Motor neuron (in vitro differentiated cells): ENCODE results near the gene SHISAL2B. TPM values are rescaled to one million over a fixed set of nuclear protein-coding genes. Genes with fewer than 3 reads are reported as not detected.
"Not testable (repeated sequence)": the region's sequence is repeated elsewhere in the genome, so short reads cannot be mapped to it uniquely, and the experiment has no call there.

Experiments
- ATAC-seq, 8 experiments: fragments of 200-7000 bp; cut with Tn5 transposase; replicated peaks in 6 of 8; 2 replicates each; pipeline ENCODE4 v1.8.0; 2021; ENCODE audit warnings: mild to moderate bottlenecking in 8 of 8, moderate library complexity in 8 of 8
- H3K27ac ChIP-seq, 2 donors: fragments of 250-450 bp; sonication (Bioruptor Pico); 2 replicates each; pipeline ENCODE4 v1.9.0; 2021; ENCODE audit warnings: antibody characterized with exemption in 2 of 2, mild to moderate bottlenecking in 2 of 2, moderate library complexity in 1 of 2
- H3K4me1 ChIP-seq, 2 donors: fragments of 250-450 bp; sonication (Bioruptor Pico); replicated peaks in 1 of 2; 2 replicates each; pipeline ENCODE4 v1.6.1; 2021; ENCODE audit warnings: antibody characterized with exemption in 2 of 2, mild to moderate bottlenecking in 2 of 2, moderate library complexity in 1 of 2
- H3K4me3 ChIP-seq, 5 donors: fragments of 250-450 bp; sonication (Bioruptor Pico); 2 replicates each; pipeline ENCODE4 v1.9.0; 2021; ENCODE audit warnings: antibody characterized with exemption in 5 of 5, mild to moderate bottlenecking in 5 of 5, moderate library complexity in 4 of 5
- WGBS, 10 experiments: fragments of 450-650 bp; shearing (Covaris generic); methylation state at CpG; one replicate each; pipeline ENCODE4 v1.0.0; 2022; 5-methylcytosine and 5-hydroxymethylcytosine counted together
- in situ Hi-C, 9 experiments: fragments of 400-800 bp; cut with MboI; loops; one replicate each; pipeline ENCODE4 v1.15.0; 2021; ENCODE audit warnings: low sequenced_read_pairs in 9 of 9, low pct_unique_long_range_greater_than_20kb in 2 of 9; ENCODE audit not compliant: unreplicated experiment in 9 of 9
- total RNA-seq, 8 experiments: library from RNA; unstranded; fragments of 300-600 nt; gene quantifications; 2 replicates each; pipeline versions ENCODE4 v1.2.3 to v1.2.4, GENCODE V29; 2022

Gene SHISAL2B
- under 1 TPM in 5 of 8 experiments, not detected in 3; 0.22 to 0.99 (median 0.54) TPM for total RNA-seq

DNA sequence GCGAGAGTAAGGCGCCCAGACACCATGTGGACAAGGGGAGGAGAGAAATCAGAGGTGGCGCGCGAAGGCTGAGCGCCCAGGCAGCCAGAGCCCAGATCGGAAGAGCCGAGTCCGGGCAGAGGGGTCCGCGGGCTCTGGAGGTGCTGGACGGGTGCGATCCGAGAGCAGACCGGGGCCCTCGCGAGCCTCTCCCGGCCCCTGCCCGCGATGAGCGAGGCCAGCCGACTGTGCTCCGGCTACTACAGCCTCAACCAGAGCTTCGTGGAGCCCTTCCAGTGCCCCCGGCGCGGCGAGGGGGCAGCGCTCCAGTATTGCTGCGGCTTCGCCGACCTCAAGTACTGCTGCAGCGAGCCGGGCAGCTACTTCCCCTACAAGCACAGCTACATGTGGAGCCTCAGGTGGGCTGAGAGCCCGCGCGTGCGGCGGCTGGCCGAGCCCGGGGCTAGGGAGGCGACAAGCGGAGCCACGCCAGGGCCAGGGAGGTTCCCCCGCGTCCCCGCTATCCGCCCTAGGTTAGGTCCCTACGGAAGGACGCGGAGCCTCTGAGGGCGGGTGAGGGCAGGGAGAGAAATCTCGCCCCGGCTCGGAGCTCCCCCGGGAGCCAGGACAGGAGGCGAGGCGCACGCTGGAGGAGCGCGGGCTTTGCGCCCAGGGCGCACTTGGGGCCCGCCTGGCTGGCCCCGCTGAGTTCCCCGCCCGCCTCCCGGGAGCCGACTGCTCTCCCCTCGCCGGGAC lies at the start of gene SHISAL2B:
Gene SHISAL2B, plus strand, starts transcription at position 87 of the 735 bp plus-strand sequence. Its CDS starts 121 bp downstream, at position 208.
- 0 to 10% (median 0%) methylated on average over 2 to 7 of the region's 71 CpGs; no CpG with 5 or more reads in 5 of the 10 experiments for WGBS, 10 experiments
- no peak within 1 kb of the TSS for H3K27ac ChIP-seq
- peak; percentile 56 to 87 (median 78) for ATAC-seq
- in situ Hi-C loops, result no loop called here
- H3K4me1 ChIP-seq, result no peaks in the 10 kb centered on the region
- peak within 1 kb of the TSS; percentile 29 to 39 (median 29) for H3K4me3 ChIP-seq

DNA sequence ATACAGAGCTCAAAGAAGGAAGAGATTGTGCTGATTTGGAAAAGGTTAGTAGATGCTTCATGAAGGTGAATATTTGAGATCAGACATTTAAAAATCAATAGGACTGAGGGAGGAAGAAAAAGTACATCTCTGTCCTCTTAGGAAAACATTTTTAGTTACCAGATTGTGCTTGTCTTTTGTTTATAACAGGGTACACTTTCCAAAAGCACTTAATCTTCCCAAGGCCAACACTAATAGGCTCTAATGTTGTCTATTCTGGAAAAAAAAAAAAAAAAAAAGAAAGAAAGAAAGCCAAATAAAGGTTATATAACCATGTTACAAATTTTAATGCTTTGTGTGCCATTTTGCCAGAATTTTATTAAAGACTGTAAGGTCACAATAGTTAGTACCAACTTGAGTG lies 45.5 kb upstream of the SHISAL2B start:
- Histone ChIP-seq H3K4me3 (no peak overlapping the region), H3K27ac (no peak overlapping the region), H3K4me1 (no peaks in the 10 kb centered on the region)
- ATAC-seq, result no peak
- in situ Hi-C loops, result loop anchor here in 5 of 9 experiments (10.0 to 25.0 kb wide), 3 partner anchors 140 to 842 kb away; partner anchors contain the start of gene ADAMTS6 (in 1 of the 5)

DNA sequence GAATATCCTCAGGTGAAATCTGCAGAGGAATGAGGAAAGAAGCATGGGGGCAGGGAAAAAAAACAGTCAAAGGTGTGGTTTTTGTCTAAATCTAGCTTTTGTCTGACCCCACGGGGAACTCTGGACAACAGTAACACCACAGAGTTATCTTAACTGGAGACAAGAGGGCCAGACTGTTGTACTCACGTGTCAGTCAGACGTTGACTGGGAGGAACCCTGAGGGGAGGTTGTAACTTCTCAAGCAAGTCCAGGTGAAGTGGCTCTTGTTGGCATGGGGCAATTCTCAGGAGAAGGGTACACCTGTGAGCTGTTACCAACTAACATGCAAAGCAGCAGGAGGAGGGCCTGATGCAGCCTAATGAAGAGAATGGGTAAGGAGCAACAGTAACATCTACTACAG lies 44.1 kb upstream of the SHISAL2B start:
- Histone ChIP-seq H3K4me1 (no peaks in the 10 kb centered on the region), H3K27ac (no peak overlapping the region), H3K4me3 (no peak overlapping the region)
- no peak for ATAC-seq
- in situ Hi-C loops, result loop anchor here in 5 of 9 experiments (10.0 to 25.0 kb wide), 3 partner anchors 139 to 841 kb away; partner anchors contain the start of gene ADAMTS6 (in 1 of the 5)
- 0 to 95% (median 66%) methylated on average over 1 to 3 of the region's 3 CpGs; no CpG with 5 or more reads in 2 of the 10 experiments for WGBS, 10 experiments

DNA sequence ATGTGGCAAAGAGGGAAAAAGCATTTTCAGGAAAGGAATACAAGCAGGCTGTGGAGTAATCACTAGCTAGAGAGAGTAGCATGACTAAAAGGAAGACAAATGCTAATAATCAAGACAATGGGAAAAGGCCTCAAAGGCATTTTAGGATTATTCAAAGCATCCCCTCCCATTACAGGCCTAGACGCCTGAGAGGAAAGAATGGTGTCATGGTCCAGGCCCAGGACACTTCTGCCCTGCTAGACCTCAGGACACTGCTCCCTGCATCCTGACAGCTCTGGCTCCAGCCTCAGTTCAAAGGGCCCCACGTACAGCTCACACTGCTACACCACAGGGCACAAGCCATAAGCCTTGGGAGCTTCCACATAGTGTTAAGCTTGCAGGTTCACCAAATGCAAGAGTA lies 40.8 kb upstream of the SHISAL2B start:
- no peak overlapping the region for H3K4me3 ChIP-seq
- no peaks in the 10 kb centered on the region for H3K4me1 ChIP-seq
- no peak overlapping the region for H3K27ac ChIP-seq
- ATAC-seq, result no peak
- in situ Hi-C loops, result loop anchor here in 5 of 9 experiments (10.0 to 25.0 kb wide), 3 partner anchors 135 to 838 kb away; partner anchors contain the start of gene ADAMTS6 (in 1 of the 5)
- WGBS, 10 experiments, result 40 to 100% (median 50%) methylated on average over 1 of the region's 2 CpGs; no CpG with 5 or more reads in 5 of the 10 experiments

DNA sequence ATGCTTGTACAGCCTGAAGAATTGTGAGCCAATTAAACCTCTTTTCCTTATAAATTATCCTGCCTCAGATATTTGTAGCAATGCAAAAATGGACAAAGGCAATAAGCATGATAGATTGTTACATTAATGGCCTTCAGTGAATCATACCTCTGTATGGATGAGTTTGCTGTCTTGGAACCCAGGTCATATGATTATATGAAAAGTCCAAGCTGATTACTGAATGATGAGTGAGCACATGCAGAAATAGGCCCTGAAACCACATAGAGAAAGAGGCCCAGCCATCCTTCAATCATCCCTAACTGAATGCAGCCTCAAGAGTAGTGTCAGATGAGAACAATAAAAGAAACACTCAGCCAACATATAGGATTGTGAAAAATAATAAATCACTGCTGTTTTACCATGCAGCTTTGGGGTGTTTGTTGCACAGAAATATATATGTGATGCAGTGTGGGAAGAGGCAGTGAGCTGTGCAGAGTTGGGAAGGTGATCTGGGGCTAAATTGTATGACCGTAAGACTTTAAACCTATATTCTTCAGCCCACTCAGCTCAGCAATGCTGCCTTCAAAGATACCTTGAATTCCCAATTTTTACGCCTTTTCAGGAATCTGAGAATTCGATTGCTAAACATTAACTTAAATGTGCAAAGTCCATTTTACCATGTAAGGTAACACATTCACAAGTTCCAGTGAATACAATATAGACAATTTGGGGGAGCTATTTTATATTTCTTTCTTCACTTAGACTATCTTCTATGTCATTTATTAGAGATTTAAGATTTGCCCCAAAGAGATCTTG lies 36.3 kb upstream of the SHISAL2B start:
- 60 to 100% (median 83%) methylated on average over 1 to 3 of the region's 3 CpGs; no CpG with 5 or more reads in 2 of the 10 experiments for WGBS, 10 experiments
- Histone ChIP-seq H3K27ac (no peak overlapping the region), H3K4me1 (no peaks in the 10 kb centered on the region), H3K4me3 (no peak overlapping the region)
- peak in 5 of 8 experiments; percentile 92 to 98 (median 97) for ATAC-seq
- in situ Hi-C loops, result no loop called here

DNA sequence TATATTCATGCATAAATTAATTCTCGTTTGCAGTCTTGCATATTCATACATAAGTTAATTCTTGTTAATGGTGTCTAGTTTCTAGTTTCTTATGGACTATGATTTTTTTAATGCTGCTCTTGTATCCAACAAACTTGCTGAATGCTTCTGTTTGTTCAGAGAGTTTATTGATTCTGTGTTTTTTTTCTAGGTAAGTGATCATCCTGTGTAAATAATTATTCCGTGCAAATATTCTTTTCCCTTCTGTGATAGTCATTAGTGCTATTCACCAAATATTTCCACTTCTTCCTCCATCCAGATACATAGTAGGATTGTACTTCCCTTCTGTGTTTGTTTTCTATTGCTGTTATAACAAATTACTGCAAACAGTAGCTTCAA lies 35.8 kb upstream of the SHISAL2B start:
- H3K4me1 ChIP-seq, result no peaks in the 10 kb centered on the region
- WGBS, 10 experiments, result 57 to 100% (median 83%) methylated on average over 1 to 2 of the region's 2 CpGs
- no peak for ATAC-seq
- H3K27ac ChIP-seq, result no peak overlapping the region
- in situ Hi-C loops, result no loop called here
- H3K4me3 ChIP-seq, result no peak overlapping the region

DNA sequence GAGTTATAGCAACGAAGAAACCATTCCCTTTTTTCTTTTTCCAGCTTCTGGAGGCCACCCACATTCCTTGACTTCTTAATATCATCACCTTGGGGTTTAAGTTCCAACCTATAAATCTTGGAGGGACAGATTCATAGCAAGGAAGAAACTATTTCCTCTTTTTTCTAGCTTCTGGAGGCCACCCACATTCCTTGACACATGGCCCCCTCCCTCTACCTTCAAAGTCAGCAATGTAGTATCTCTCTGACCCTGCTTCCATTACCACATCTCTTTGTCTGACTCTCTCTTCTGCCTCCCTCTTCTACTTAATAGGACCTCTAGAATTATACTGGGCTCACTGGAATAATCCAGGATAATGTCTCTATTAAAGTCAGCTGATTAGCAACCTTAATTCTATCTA lies 34.7 kb upstream of the SHISAL2B start:
- 0 to 86% (median 28%) methylated on average over 1 of the region's 1 CpG; no CpG with 5 or more reads in 2 of the 10 experiments for WGBS, 10 experiments
- Histone ChIP-seq H3K4me1 (no peaks in the 10 kb centered on the region), H3K4me3 (no peak overlapping the region), H3K27ac (no peak overlapping the region)
- ATAC-seq, result no peak
- in situ Hi-C loops, result no loop called here

DNA sequence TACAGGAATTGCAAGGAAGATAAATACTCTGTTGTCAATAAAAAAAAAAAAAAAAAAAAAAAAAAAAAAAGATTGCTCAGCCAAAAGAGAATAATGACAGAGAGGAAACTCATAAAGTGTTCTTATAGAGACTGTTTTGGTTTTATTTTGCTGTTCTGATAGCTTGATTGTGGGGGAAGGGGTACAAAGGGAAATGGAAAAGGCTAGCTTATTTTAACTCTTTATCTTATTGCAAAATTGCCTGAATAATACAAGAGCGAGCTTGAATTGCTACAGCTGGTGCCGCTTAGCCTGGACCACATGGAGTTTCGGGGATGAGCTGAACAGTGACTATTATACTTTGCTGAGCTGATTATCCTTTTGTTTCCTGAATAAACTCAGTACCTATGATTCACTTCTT lies 31.0 kb upstream of the SHISAL2B start:
- ATAC-seq, result no peak
- 0 to 94% (median 79%) methylated on average over 3 of the region's 3 CpGs for WGBS, 10 experiments
- H3K4me3 ChIP-seq, result no peak overlapping the region

DNA sequence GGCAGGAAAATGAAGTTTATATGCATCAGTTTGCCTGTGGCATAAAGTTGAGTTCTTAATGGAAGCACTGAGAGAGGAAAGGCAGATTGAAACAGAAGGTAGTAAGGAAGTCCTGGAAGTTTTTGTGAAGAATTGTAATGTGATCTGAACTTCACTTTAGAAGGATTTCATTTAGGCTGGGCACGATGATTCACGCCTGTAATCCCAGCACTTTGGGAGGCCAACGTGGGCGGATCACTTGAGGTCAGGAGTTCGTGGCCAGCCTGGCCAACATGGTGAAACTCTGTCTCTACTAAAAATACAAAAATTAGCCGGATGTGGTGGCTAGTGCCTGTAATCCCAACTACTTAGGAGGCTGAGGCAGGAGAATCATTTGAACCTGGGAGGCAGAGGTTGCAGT lies 27.1 kb upstream of the SHISAL2B start:
- H3K27ac ChIP-seq, H3K4me1 ChIP-seq, in situ Hi-C loops, ATAC-seq, H3K4me3 ChIP-seq: not testable (repeated sequence)
- WGBS, 10 experiments, result 16 to 94% (median 78%) methylated on average over 3 to 6 of the region's 6 CpGs; no CpG with 5 or more reads in 1 of the 10 experiments

More for the DNA sequence above, 31.0 kb upstream of the SHISAL2B start:
- H3K4me1 ChIP-seq, result no peaks in the 10 kb centered on the region
- no peak overlapping the region for H3K27ac ChIP-seq
- in situ Hi-C loops, result no loop called here

DNA sequence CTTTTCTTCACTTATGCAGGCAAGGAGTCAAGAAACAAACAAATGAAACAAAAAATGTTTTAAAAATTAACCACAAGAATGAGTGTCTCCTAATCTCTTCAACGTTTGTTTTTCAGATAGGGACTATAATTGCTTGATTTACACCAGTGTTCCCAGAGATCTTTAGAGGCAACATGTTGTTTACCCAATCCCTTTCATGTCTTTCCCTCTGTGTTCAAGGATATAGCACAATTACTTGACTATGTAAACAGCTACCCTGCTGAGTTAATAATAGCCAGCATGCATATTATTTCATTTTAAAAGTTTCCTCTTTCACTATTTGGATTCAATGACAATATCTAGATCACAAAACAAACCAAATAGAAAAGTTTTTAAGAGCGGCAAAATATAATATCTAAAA lies 25.1 kb upstream of the SHISAL2B start:
- H3K4me1 ChIP-seq, result no peaks in the 10 kb centered on the region
- ATAC-seq, result no peak
- in situ Hi-C loops, result no loop called here
- H3K27ac ChIP-seq, result no peak overlapping the region
- 20 to 89% (median 50%) methylated on average over 1 to 2 of the region's 2 CpGs for WGBS, 10 experiments
- no peak overlapping the region for H3K4me3 ChIP-seq

DNA sequence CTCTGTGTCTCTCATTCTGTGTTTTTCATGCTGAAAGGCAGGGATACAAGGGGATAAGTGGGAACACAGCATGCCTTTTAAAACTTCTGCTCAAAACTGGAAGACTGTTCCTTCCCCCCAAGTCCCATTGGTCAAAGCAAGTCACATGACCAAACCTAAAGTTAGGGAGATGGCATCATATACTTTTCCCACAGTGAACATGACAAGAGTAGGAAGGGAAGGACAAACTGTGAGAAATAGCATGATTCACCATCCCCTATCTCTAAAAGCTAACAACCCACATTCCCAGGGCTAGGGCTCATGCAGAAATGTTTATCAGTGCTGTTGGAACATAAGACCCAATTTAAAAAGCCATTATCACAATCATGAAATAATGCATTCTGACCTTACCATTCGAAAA lies 24.2 kb upstream of the SHISAL2B start:
- no peak for ATAC-seq
- WGBS, 10 experiments, result 0 to 60% (median 0%) methylated on average over 1 of the region's 1 CpG; no CpG with 5 or more reads in 5 of the 10 experiments
- no peak overlapping the region for H3K4me3 ChIP-seq
- no peak overlapping the region for H3K27ac ChIP-seq
- no peaks in the 10 kb centered on the region for H3K4me1 ChIP-seq
- in situ Hi-C loops, result no loop called here

DNA sequence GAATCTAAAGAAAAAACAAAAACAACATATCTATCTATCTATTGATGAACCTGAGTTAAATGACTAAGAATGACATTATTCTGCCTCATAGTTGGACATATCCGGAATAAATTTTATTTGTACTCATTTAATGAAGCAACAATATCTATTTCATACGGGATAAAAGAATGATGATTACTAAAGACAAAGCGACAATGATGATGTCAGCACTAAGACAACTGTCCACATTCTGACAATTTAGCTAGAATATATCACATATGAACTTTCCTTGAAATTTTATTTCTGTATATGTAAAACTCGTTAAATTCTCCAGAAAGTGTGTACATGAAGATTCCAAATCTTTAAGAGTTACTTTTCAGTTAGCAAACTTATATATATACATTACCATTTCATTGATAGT lies 23.2 kb upstream of the SHISAL2B start:
- Histone ChIP-seq H3K4me3 (no peak overlapping the region), H3K27ac (no peak overlapping the region), H3K4me1 (no peaks in the 10 kb centered on the region)
- in situ Hi-C loops, result no loop called here
- WGBS, 10 experiments, result 29 to 100% (median 80%) methylated on average over 2 to 4 of the region's 4 CpGs
- no peak for ATAC-seq

DNA sequence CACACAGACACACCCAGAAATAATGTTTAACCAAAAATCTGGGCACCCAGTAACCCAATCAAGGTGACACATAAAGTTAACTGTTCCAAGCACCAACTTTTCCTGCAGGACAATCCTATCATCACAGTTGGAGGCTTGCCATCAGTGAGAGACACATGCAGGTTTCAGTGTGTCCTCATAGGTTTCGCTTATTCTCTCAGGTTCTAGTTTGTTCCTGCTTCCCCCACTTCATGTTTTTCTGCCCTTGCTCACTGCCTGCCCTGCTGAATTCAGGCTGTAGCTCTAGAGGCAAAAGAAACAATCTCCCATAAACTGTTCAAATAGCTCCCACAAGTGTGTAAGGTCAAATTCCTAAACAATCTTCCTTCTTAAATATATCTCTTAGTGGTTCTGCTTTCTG lies 20.0 kb upstream of the SHISAL2B start:
- in situ Hi-C loops, result no loop called here
- Histone ChIP-seq H3K4me3 (no peak overlapping the region), H3K27ac (no peak overlapping the region), H3K4me1 (no peaks in the 10 kb centered on the region)
- WGBS, 10 experiments, result 40 to 100% (median 80%) methylated on average over 1 of the region's 1 CpG; no CpG with 5 or more reads in 3 of the 10 experiments
- no peak for ATAC-seq
